H1 (cell line): ENCODE measurements around the gene LMNTD2. TPM values are rescaled to one million over a fixed set of nuclear protein-coding genes. Genes with fewer than 3 reads are reported as not detected.
A peak's percentile ranks its signal among the peaks of the same experiment; 100 is the strongest.

Experiments
- EZH2 ChIP-seq: fragments of 200-600 bp; sonication (generic); IDR thresholded peaks from 2 replicates; pipeline ENCODE4 v1.7.1; 2012; ENCODE audit warnings: low read depth, mild to moderate bottlenecking, moderate library complexity, low read length, inconsistent platforms; ENCODE audit not compliant: severe bottlenecking
- GTF2F1 ChIP-seq: IDR thresholded peaks from 2 replicates; pipeline ENCODE4 v1.6.1; 2012; ENCODE audit warnings: low read depth, low read length, improper control_type of control experiment, borderline replicate concordance
- KDM1A ChIP-seq: fragments of 200-600, 300-600 bp; sonication (generic); IDR thresholded peaks from 2 replicates; pipeline ENCODE4 v1.7.1; 2016; ENCODE audit warnings: mild to moderate bottlenecking, low read length, borderline replicate concordance
- NRF1 ChIP-seq: IDR thresholded peaks from 2 replicates; pipeline ENCODE4 v1.6.1; 2011; ENCODE audit warnings: mild to moderate bottlenecking, low read depth, low read length, improper control_type of control experiment
- YY1 ChIP-seq: IDR thresholded peaks from 2 replicates; pipeline ENCODE4 v1.6.1; 2011; ENCODE audit warnings: low read depth, mild to moderate bottlenecking, low read length
- polyA plus RNA-seq, 7 experiments: library from polyadenylated mRNA; depleted of rRNA in 3 of 7; stranded (reverse) in 5 of 7; unstranded in 2 of 7; fragments of >200 nt in 5 of 7; fragments of 200-250 nt in 2 of 7; gene quantifications; 1 replicate in 5 of 7; 2 replicates in 1 of 7; 4 replicates in 1 of 7; pipeline versions ENCODE4 v1.2.1 to v1.2.3, GENCODE V29; 2011 to 2013; ENCODE audit warnings: missing spikeins in 2 of 7, mixed read lengths in 2 of 7
- total RNA-seq: library from RNA; stranded (reverse); fragmentation: NEBNext Ultra II Directional; extraction: Animal tissue kit (Norgen Biotek cat#: 25700); gene quantifications from 2 replicates; pipeline ENCODE4 v1.2.1, GENCODE V29; 2021

Gene LMNTD2
- total and polyA plus RNA-seq, 2 of the 8 experiments (the other 6 are each of a cell fraction or from before 2014, with no cell fraction given), result 1.6 to 3.1 TPM

DNA sequence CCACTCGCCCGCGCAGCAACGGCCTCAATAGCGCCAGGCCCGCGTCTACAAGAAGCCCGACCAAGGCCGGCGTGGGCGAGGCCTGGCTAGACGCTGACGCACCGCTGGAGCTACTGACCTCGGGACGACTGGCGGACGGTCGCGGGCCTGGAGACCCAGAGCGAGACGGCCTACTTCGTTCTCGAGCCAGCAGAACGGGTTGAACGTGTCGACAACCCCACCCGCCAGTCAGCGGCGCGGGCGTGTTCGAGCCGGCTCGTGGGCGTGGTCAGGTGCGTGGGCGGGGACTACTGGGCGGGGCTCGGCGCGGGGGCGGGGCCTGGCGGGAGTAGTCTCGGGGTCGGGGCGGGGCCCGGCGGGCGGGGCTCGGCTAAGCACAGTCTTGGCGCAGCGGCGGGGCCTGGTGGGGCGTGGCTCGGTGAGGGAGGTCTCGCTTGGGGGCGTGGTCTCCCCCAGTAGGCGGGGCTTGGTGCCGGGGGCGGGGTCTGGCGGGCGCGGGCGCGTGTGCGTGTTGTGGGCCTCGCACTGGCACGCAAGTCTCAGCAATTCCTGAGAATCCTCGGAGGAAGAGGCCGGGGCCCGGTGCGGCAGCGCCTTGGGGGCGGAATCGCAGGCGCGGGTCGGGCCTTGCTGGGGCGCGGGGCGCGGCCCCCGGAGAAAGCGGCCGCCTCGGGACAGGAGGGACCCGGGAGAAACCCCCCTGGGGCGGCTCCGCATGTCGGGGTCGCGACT lies 53.4 kb downstream of the LMNTD2 start, which contains the start of gene RNH1 (continued):
- TF ChIP-seq GTF2F1 (no peak), EZH2 (no peak), KDM1A (no peak), NRF1 (no peak), YY1 (0 out of 2 replicates have a peak, but pooled peaks have one; percentile 1)
- TF ChIP-seq, all 59 proteins: peak for 10
